ENCODE measurements around the gene FCRL3. TPM values are rescaled to one million over a fixed set of nuclear protein-coding genes. Genes with fewer than 3 reads are reported as not detected.

The FCRL3 gene
- total and polyA plus RNA-seq, 2 of the 13 experiments (the other 11 are each of a cell fraction or from before 2014, with no cell fraction given), result not detected

- Histone ChIP-seq H3K27me3 (ENCODE audit: control insufficient read depth in 1 of 2, insufficient read depth in 2 of 2, low read length in 2 of 2) (no peaks in the 10 kb centered on the region), H3K79me2 (ENCODE audit: insufficient read depth, low read length) (no peaks in the 10 kb centered on the region), H3K27ac (ENCODE audit: extremely low read length, insufficient read depth, low read length) (no peak overlapping the region), H3K9me3 (ENCODE audit: low read length) (peaks cover 2% of the 10 kb centered on the region; the same call in 1 of the 2 replicates), H3K4me2 (ENCODE audit: low read depth, low read length) (no peak overlapping the region), H4K20me1 (ENCODE audit: insufficient read depth, low read length) (no peaks in the 10 kb centered on the region), H3K4me3 (replicated peaks in 1 of 3; ENCODE audit: insufficient read depth in 1 of 3, low read depth in 2 of 3, low read length in 3 of 3) (no peak overlapping the region), H3K9ac (ENCODE audit: insufficient read depth, low read depth, low read length) (no peak overlapping the region), H2AFZ (ENCODE audit: low read length) (no peak overlapping the region), H3K4me1 (ENCODE audit: insufficient read depth, low read length) (no peaks in the 10 kb centered on the region), H3K36me3 (replicated peaks in 1 of 2; ENCODE audit: control insufficient read depth in 1 of 2, insufficient read depth in 2 of 2, low read length in 2 of 2) (no peaks in the 10 kb centered on the region)
- FAIRE-seq (no peak), DNase-seq (ENCODE audit: low spot score) (no peak), ATAC-seq (no peak)
- CTCF ChIA-PET (ENCODE audit: low intra/inter-chr PET ratio, low total read pairs), result no interaction called here
- WGBS (ENCODE audit: low lambda C conversion rate), result 28% methylated on average over 2 of the region's 5 CpGs
- no peak for TF ChIP-seq NFE2L2 (IDR thresholded peaks at IDR 0.05; ENCODE audit: low read length)
- no peak for TF ChIP-seq FOXP4 (CRISPR knock-in tag; IDR thresholded peaks at IDR 0.05)
- no peak for TF ChIP-seq PLSCR1 (CRISPR knock-in tag; IDR thresholded peaks at IDR 0.05; ENCODE audit: borderline replicate concordance)
- no TSS peak for BruUV-seq (replicated peaks)
- intact Hi-C loops (cut with micrococcal nuclease; ENCODE audit: unreplicated experiment), result no loop called here
- POLR2A ChIA-PET, result no interaction called here
- in situ Hi-C loops (cut with HindIII; ENCODE audit: extremely low pct_ligation_motif_present, low pct_unique_long_range_greater_than_20kb), result no loop called here
These were observed 15.2 kb upstream of the FCRL3 start for GRCh38 chr1:157715736-157716135.

- POLR2A ChIA-PET, result no interaction called here
- H3K36me3 ChIP-seq (replicated peaks in 1 of 2; ENCODE audit: control insufficient read depth in 1 of 2, insufficient read depth in 2 of 2, low read length in 2 of 2), result no peaks in the 10 kb centered on the region
- no peak overlapping the region for H3K9ac ChIP-seq (ENCODE audit: insufficient read depth, low read depth, low read length)
- in situ Hi-C loops (cut with HindIII; ENCODE audit: extremely low pct_ligation_motif_present, low pct_unique_long_range_greater_than_20kb) (no loop called here), intact Hi-C loops (cut with micrococcal nuclease; ENCODE audit: unreplicated experiment) (no loop called here)
- no peaks in the 10 kb centered on the region for H3K9me3 ChIP-seq (ENCODE audit: low read length)
- CTCF ChIA-PET (ENCODE audit: low intra/inter-chr PET ratio, low total read pairs), result no interaction called here
- H3K4me1 ChIP-seq (ENCODE audit: insufficient read depth, low read length), result no peaks in the 10 kb centered on the region
- no peak overlapping the region for H3K4me2 ChIP-seq (ENCODE audit: low read depth, low read length)
- no peaks in the 10 kb centered on the region for H3K27me3 ChIP-seq (ENCODE audit: control insufficient read depth in 1 of 2, insufficient read depth in 2 of 2, low read length in 2 of 2)
- no peak overlapping the region for H2AFZ ChIP-seq (ENCODE audit: low read length)
- FAIRE-seq, result no peak
- no peaks in the 10 kb centered on the region for H4K20me1 ChIP-seq (ENCODE audit: insufficient read depth, low read length)
- no TSS peak for BruUV-seq (replicated peaks)
- no peak for ATAC-seq
- H3K4me3 ChIP-seq (replicated peaks in 1 of 3; ENCODE audit: insufficient read depth in 1 of 3, low read depth in 2 of 3, low read length in 3 of 3), result no peak overlapping the region
- DNase-seq (ENCODE audit: low spot score), result no peak
- no peaks in the 10 kb centered on the region for H3K79me2 ChIP-seq (ENCODE audit: insufficient read depth, low read length)
- no peak overlapping the region for H3K27ac ChIP-seq (ENCODE audit: extremely low read length, insufficient read depth, low read length)
- TF ChIP-seq TAF1 (CRISPR knock-in tag; IDR thresholded peaks at IDR 0.05) (no peak), U2AF2 (IDR thresholded peaks at IDR 0.05; ENCODE audit: low read depth, low read length) (no peak), MAFF (IDR thresholded peaks at IDR 0.05; ENCODE audit: low read depth, low read length) (no peak), HIVEP1 (CRISPR knock-in tag; IDR thresholded peaks at IDR 0.05) (no peak), CHCHD3 (CRISPR knock-in tag; IDR thresholded peaks at IDR 0.05) (no peak), ZNF557 (CRISPR knock-in tag; IDR thresholded peaks at IDR 0.05) (no peak), ELF4 (CRISPR knock-in tag; IDR thresholded peaks at IDR 0.05; ENCODE audit: borderline replicate concordance) (no peak), ZNF30 (CRISPR knock-in tag; IDR thresholded peaks at IDR 0.05) (no peak), TFE3 (CRISPR knock-in tag; IDR thresholded peaks at IDR 0.05) (no peak), ESRRA (CRISPR knock-in tag; IDR thresholded peaks at IDR 0.05; ENCODE audit: low read depth) (no peak), ZNF619 (CRISPR knock-in tag; IDR thresholded peaks at IDR 0.05) (no peak), HDAC2 (CRISPR knock-in tag; IDR thresholded peaks at IDR 0.05) (no peak)
These were observed 11.2 kb upstream of the FCRL3 start for GRCh38 chr1:157711802-157712201.

Data from HepG2 (cell line).